Sigmoid colon (tissue), 7 donors: ENCODE measurements around the gene TAS2R30. TPM values are rescaled to one million over a fixed set of nuclear protein-coding genes. Genes with fewer than 3 reads are reported as not detected.

Experiments
- DNase-seq: peaks from one replicate; pipeline ENCODE4 v3.0.0-alpha.2; 2019
- H3K27ac ChIP-seq, 4 donors: fragments of 200-600 bp; sonication (generic); one replicate each; pipeline ENCODE4 v1.5.1; 2016 to 2019; ENCODE audit warnings: mild to moderate bottlenecking in 1 of 4
- H3K27me3 ChIP-seq, 3 donors: fragments of 200-600 bp; sonication (generic); one replicate each; pipeline ENCODE4 v1.5.1; 2019; ENCODE audit warnings: mild to moderate bottlenecking in 1 of 3
- H3K36me3 ChIP-seq, 4 donors: fragments of 200-600 bp; sonication (generic); one replicate each; pipeline ENCODE4 v1.5.1; 2016 to 2019
- H3K4me1 ChIP-seq, 4 donors: fragments of 200-600 bp; sonication (generic); one replicate each; pipeline ENCODE4 v1.5.1; 2017 to 2019
- H3K4me3 ChIP-seq, 4 donors: fragments of 200-600 bp; sonication (generic); one replicate each; pipeline ENCODE4 v1.5.1; 2017 to 2019; ENCODE audit warnings: mild to moderate bottlenecking in 2 of 4, moderate library complexity in 1 of 4
- H3K9me3 ChIP-seq, 4 donors: fragments of 200-600 bp in 3 of 4; sonication (generic) in 3 of 4; one replicate each; pipeline versions ENCODE4 v1.5.1 to v1.6.1; 2013 to 2019
- EP300 ChIP-seq, 4 donors: sonication (generic); formaldehyde crosslinking; IDR thresholded peaks; one replicate each; pipeline ENCODE4 v1.6.1; 2017; ENCODE audit warnings: antibody characterized with exemption in 4 of 4
- POLR2A ChIP-seq, 2 donors: fragments of 450-650 bp; IDR thresholded peaks; one replicate each; pipeline ENCODE4 v1.6.1; 2016; ENCODE audit warnings: antibody characterized with exemption in 2 of 2, mild to moderate bottlenecking in 2 of 2, moderate library complexity in 2 of 2
- POLR2AphosphoS5 ChIP-seq, 4 donors: sonication (generic); formaldehyde crosslinking; IDR thresholded peaks; one replicate each; pipeline ENCODE4 v1.6.1; 2017; ENCODE audit warnings: antibody characterized with exemption in 4 of 4
- WGBS, 2 donors: extraction: QIAGEN DNeasy Blood & Tissue Kit; methylation state at CpG; one replicate each; pipeline ENCODE4 v1.1.7; 2013; 5-methylcytosine and 5-hydroxymethylcytosine counted together
- intact Hi-C: fragments of 100-400 bp; cut with DNase I; formaldehyde crosslinking; loops from one replicate; pipeline ENCODE4 v1.15.1; 2023
- polyA plus RNA-seq, 3 donors: library from polyadenylated mRNA; stranded (reverse); fragments of 200-250 nt; gene quantifications; one replicate each; pipeline ENCODE4 v1.2.3, GENCODE V29; 2013
- total RNA-seq, 4 donors: library from RNA; depleted of rRNA; stranded (reverse); fragments of >200 nt; gene quantifications; one replicate each; pipeline ENCODE4 v1.1.0, GENCODE V29; 2016
- TF ChIP-seq, protein P1 (sequence below), 4 experiments: fragments of 450-650 bp in 3 of 4; fragments of 200-600 bp in 1 of 4; IDR thresholded peaks; one replicate each; pipeline ENCODE4 v1.5.1; 2016 to 2019; ENCODE audit warnings: antibody characterized with exemption in 4 of 4, mild to moderate bottlenecking in 3 of 4, moderate library complexity in 2 of 4
- donor health status: healthy with polysubstance abuse.
- donor health status: Bipolar disorder and iron deficiency.
- donor health status: healthy.

TAS2R30 gene
- total and polyA plus RNA-seq, 7 donors = 0.36 to 10.5 (median 8.9) TPM; not detected in 2

DNA sequence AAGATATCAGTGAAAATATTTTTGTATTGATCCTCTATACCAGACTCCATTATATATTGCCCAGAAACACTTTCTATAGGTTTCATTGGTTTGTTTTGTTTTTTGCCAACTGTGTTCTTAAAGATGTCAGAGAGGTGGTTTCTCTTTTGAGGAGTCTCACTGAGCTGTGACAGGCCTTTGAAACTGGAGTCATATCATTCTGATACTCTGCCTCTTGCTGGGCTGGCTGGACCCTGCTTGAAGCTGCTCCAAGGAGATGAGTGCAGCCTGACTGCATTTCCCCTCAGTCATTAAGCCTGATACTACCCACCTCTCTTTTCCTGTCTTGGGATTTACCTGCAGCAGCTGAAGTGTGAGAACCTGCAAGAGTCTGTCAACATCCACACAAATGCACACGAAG, 16.4 kb upstream of the TAS2R30 start:
- intact Hi-C loops = no loop called here
- 31 to 65% methylated on average over 1 of the region's 1 CpG for WGBS, 2 donors
- no peak overlapping the region for H3K4me3 ChIP-seq
- H3K27ac ChIP-seq = no peak overlapping the region
- no peaks in the 10 kb centered on the region for H3K9me3 ChIP-seq
- no peaks in the 10 kb centered on the region for H3K4me1 ChIP-seq
- no peaks in the 10 kb centered on the region for H3K27me3 ChIP-seq
- TF ChIP-seq POLR2A (IDR thresholded peaks at IDR 0.05) = no peak
- DNase-seq = no peak
- H3K36me3 ChIP-seq = no peaks in the 10 kb centered on the region

DNA sequence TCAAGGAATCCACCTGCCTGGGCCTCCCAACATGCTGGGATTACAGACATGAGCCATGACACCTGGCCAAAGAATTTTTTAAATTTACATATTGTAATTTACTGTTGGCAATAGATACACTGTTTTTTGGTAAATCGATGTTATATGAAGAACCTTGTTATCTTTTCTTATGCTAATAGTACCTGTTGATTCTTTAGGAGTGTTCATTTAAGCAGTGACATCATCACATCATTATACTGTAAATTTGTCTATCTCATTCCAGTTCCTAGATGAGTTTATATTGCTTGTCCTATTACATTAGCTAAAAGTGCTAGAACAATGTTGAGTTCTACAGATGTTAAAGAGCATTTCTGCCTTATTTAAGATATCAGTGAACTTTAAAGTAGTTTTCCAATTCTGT, 13.0 kb upstream of the TAS2R30 start:
- WGBS, 2 donors = 88 to 93% methylated on average over 1 of the region's 1 CpG
- intact Hi-C loops = no loop called here
- Histone ChIP-seq H3K9me3 (peaks cover 0 to 3% (median 0%) of the 10 kb centered on the region in 4 donors), H3K27me3 (no peaks in the 10 kb centered on the region), H3K4me3 (no peak overlapping the region), H3K27ac (no peak overlapping the region), H3K4me1 (no peaks in the 10 kb centered on the region), H3K36me3 (no peaks in the 10 kb centered on the region)
- DNase-seq = no peak
- TF ChIP-seq POLR2A (IDR thresholded peaks at IDR 0.05) (no peak), POLR2AphosphoS5 (IDR thresholded peaks at IDR 0.05) (no peak), EP300 (IDR thresholded peaks at IDR 0.05) (no peak)
- TF ChIP-seq, protein P1, sequence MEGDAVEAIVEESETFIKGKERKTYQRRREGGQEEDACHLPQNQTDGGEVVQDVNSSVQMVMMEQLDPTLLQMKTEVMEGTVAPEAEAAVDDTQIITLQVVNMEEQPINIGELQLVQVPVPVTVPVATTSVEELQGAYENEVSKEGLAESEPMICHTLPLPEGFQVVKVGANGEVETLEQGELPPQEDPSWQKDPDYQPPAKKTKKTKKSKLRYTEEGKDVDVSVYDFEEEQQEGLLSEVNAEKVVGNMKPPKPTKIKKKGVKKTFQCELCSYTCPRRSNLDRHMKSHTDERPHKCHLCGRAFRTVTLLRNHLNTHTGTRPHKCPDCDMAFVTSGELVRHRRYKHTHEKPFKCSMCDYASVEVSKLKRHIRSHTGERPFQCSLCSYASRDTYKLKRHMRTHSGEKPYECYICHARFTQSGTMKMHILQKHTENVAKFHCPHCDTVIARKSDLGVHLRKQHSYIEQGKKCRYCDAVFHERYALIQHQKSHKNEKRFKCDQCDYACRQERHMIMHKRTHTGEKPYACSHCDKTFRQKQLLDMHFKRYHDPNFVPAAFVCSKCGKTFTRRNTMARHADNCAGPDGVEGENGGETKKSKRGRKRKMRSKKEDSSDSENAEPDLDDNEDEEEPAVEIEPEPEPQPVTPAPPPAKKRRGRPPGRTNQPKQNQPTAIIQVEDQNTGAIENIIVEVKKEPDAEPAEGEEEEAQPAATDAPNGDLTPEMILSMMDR (IDR thresholded peaks at IDR 0.05) = no peak

- H3K27ac ChIP-seq = no peak overlapping the region
- intact Hi-C loops = no loop called here
- H3K36me3 ChIP-seq = no peaks in the 10 kb centered on the region
- 79 to 92% methylated on average over 5 of the region's 5 CpGs for WGBS, 2 donors
- H3K9me3 ChIP-seq = peaks cover 0 to 3% (median 0%) of the 10 kb centered on the region in 4 donors
- H3K4me1 ChIP-seq = no peaks in the 10 kb centered on the region
- H3K4me3 ChIP-seq = no peak overlapping the region
- DNase-seq = no peak
- no peak for TF ChIP-seq POLR2A (IDR thresholded peaks at IDR 0.05)
- TF ChIP-seq EP300 (IDR thresholded peaks at IDR 0.05) = no peak
- no peak for TF ChIP-seq POLR2AphosphoS5 (IDR thresholded peaks at IDR 0.05)
- TF ChIP-seq, protein P1 (IDR thresholded peaks at IDR 0.05) = no peak
- H3K27me3 ChIP-seq = no peaks in the 10 kb centered on the region
These were observed 9.9 kb upstream of the TAS2R30 start for GRCh38 chr12:11144297-11144696.

DNA sequence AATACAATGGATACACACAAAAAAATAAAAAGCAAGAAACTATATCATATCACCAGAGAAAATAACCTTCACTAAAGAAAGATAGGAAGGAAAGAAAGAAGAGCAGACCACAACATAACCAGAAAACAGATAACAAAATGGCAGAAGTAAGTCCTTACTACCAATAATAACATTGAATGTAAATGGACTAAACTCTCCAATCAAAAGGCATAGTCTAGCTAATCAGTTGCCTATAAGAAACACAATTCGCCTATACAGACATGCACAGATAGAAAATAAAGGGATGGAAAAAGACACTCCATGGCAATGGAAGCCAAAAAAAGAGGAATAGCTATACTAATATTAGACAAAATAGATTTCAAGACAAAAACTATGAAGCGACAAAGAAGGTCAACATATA, 8.9 kb upstream of the TAS2R30 start:
- no peaks in the 10 kb centered on the region for H3K27me3 ChIP-seq
- WGBS, 2 donors = 50 to 79% methylated on average over 2 of the region's 2 CpGs
- H3K4me1 ChIP-seq = no peaks in the 10 kb centered on the region
- no peak overlapping the region for H3K4me3 ChIP-seq
- no peak for DNase-seq
- TF ChIP-seq, protein P1 (IDR thresholded peaks at IDR 0.05) = no peak
- intact Hi-C loops = no loop called here
- H3K9me3 ChIP-seq = peaks cover 0 to 3% (median 0%) of the 10 kb centered on the region in 4 donors
- no peaks in the 10 kb centered on the region for H3K36me3 ChIP-seq
- no peak overlapping the region for H3K27ac ChIP-seq

- peaks cover 0 to 9% (median 2%) of the 10 kb centered on the region in 4 donors for H3K4me1 ChIP-seq
- WGBS, 2 donors = 43 to 68% methylated on average over 2 of the region's 2 CpGs
- H3K36me3 ChIP-seq = no peaks in the 10 kb centered on the region
- H3K27me3 ChIP-seq = no peaks in the 10 kb centered on the region
- intact Hi-C loops = no loop called here
- H3K4me3 ChIP-seq = no peak overlapping the region
- H3K27ac ChIP-seq = no peak overlapping the region
- H3K9me3 ChIP-seq = no peaks in the 10 kb centered on the region
- TF ChIP-seq, protein P1 (IDR thresholded peaks at IDR 0.05) = no peak
- TF ChIP-seq POLR2AphosphoS5 (IDR thresholded peaks at IDR 0.05) (no peak), POLR2A (IDR thresholded peaks at IDR 0.05) (no peak), EP300 (IDR thresholded peaks at IDR 0.05) (no peak)
- DNase-seq = no peak
These were observed 1.6 kb upstream of the TAS2R30 start for GRCh38 chr12:11136075-11136474.
